Measurements from ENCODE around the gene PPP2R5C.
"Not testable (repeated sequence)": the region's sequence is repeated elsewhere in the genome, so short reads cannot be mapped to it uniquely, and the experiment has no call there.

Gene PPP2R5C

DNA sequence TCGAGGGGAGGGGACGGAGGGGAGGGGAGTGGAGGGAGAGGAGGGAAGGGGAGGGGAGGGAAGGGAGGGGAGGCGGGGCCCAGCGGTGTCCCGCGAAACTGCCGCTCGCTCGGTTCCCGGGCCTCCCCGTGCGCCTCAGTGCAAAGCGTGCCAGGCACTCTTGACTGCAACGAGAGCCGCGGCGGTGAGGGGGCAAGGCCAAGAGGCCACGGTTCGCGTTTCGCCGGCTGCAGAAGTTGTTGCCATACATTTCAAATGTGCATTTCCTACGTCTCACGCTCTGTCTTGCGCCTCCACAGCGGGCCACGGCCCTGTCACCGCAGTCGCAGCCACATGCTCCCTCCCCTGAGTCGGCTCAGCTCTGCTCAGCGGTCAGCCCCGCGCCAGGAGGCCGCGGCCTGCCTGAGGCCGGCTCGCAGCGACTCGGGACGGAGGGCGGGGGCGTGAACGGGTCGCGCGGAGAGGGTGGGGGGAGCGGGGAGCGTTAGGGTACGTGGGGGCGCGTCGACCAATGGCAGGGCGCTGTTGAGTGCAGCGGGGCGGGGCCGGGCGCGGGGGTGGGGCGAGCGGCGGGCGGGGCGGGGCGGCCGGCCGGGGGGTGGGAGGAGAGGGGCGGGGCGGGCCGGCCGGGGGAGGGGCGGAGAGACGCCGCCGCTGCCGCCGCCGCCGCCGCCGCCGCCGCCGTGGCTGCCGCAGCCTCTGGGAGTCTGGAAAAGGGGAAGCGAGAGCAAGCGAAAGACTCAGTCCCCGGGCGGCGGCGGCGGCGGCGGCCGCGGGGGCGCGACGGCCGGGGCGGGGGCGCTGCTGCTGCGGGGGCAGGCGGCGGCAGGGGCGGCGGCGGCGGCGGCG, at the start of gene PPP2R5C:
Gene PPP2R5C, plus strand, starts transcription at position 678 of the 849 bp plus-strand sequence. CDS start 185 bp downstream, outside the sequence.
- POLR2A ChIA-PET = interaction anchor here (0.6 to 1.4 kb wide), 2 partner anchors 30 to 187 kb away, joined by 3 to 12 read pairs; no protein-coding TSS in a partner anchor
- CTCF ChIA-PET = interaction anchor here (1.5 to 2.3 kb wide), 3 partner anchors 10 to 200 kb away, joined by 3 to 15 read pairs (median 13); no protein-coding TSS in a partner anchor
- TF ChIP-seq CTCF (IDR thresholded peaks at IDR 0.05; ENCODE audit: control extremely low read depth, extremely low read depth, low read depth, missing control alignments) = no peak
- peak; percentile 94 for DNase-seq (ENCODE audit: extremely low spot score)

DNA sequence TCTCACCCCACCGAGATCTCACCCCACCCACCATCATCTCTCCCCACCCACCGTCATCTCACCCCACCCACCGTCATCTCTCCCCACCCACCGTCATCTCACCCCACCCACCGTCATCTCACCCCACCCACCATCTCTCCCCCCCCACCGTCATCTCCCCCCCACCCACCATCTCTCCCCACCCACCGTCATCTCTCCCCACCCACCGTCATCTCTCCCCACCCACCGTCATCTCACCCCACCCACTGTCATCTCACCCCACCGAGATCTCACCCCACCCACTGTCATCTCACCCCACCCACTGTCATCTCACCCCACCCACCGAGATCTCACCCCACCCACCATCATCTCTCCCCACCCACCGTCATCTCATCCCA, 49.7 kb upstream of the PPP2R5C start:
- CTCF ChIA-PET; POLR2A ChIA-PET; DNase-seq (ENCODE audit: extremely low spot score): not testable (repeated sequence)

GRCh38 chr14:101712341-101712740, 49.2 kb upstream of the PPP2R5C start:
- POLR2A ChIA-PET; DNase-seq (ENCODE audit: extremely low spot score); CTCF ChIA-PET: not testable (repeated sequence)

DNA sequence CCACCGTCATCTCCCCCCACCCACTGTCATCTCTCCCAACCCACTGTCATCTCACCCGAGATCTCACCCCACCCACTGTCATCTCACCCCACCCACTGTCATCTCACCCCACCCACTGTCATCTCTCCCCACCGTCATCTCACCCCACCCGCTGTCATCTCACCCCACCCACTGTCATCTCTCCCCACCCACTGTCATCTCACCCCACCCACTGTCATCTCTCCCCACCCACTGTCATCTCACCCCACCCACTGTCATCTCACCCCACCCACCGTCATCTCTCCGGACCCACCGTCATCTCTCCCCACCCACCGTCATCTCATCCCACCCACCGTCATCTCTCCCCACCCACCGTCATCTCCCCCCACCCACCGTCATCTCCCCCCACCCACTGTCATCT, 48.4 kb upstream of the PPP2R5C start:
- CTCF ChIA-PET; POLR2A ChIA-PET; DNase-seq (ENCODE audit: extremely low spot score): not testable (repeated sequence)

GRCh38 chr14:101713621-101714349, 47.7 kb upstream of the PPP2R5C start:
- ChIA-PET CTCF (interaction anchor here (1.3 kb wide), 1 partner anchor 13 kb away, joined by 3 read pairs; no protein-coding TSS in a partner anchor), POLR2A (no interaction called here)
- no peak for TF ChIP-seq CTCF (IDR thresholded peaks at IDR 0.05; ENCODE audit: control extremely low read depth, extremely low read depth, low read depth, missing control alignments)
- no peak for DNase-seq (ENCODE audit: extremely low spot score)

GRCh38 chr14:101714394-101714793, 47.1 kb upstream of the PPP2R5C start:
- POLR2A ChIA-PET = no interaction called here
- TF ChIP-seq CTCF (IDR thresholded peaks at IDR 0.05; ENCODE audit: control extremely low read depth, extremely low read depth, low read depth, missing control alignments) = no peak
- CTCF ChIA-PET = interaction anchor here (1.3 kb wide), 1 partner anchor 12 kb away, joined by 3 read pairs; no protein-coding TSS in a partner anchor

GRCh38 chr14:101715210-101716076, 46.1 kb upstream of the PPP2R5C start:
- DNase-seq (ENCODE audit: extremely low spot score) = no peak
- TF ChIP-seq CTCF (IDR thresholded peaks at IDR 0.05; ENCODE audit: control extremely low read depth, extremely low read depth, low read depth, missing control alignments) = no peak
- ChIA-PET POLR2A (no interaction called here), CTCF (interaction anchor here (1.3 kb wide), 1 partner anchor 11 kb away, joined by 3 read pairs; no protein-coding TSS in a partner anchor)

More at GRCh38 chr14:101714394-101714793, 47.1 kb upstream of the PPP2R5C start:
- DNase-seq (ENCODE audit: extremely low spot score) = no peak

All from GM10248 (cell line).